Activated CD8-positive, alpha-beta memory T cell treated with anti-CD3 and anti-CD28 coated beads for 1 hour (primary cell): Measurements from ENCODE around the gene ASNSD1.
"Not testable (repeated sequence)": the region's sequence is repeated elsewhere in the genome, so short reads cannot be mapped to it uniquely, and the experiment has no call there.

Experiments used
- DNase-seq, 2 donors: peaks; one replicate each; pipeline ENCODE4 v3.0.0-alpha.2; 2020; ENCODE audit warnings: low read depth in 1 of 2; ENCODE audit errors: extremely low read depth in 1 of 2

ASNSD1 gene

GRCh38 chr2:189684811-189685210 lies 23.6 kb downstream of the ASNSD1 start:
- no peak for DNase-seq

GRCh38 chr2:189685540-189686229 lies 24.4 kb downstream of the ASNSD1 start:
- no peak for DNase-seq

GRCh38 chr2:189687796-189688195 lies 26.5 kb downstream of the ASNSD1 start:
- not testable (repeated sequence) for DNase-seq

- no peak for DNase-seq
These were observed 35.0 kb downstream of the ASNSD1 start for GRCh38 chr2:189696223-189696622.

GRCh38 chr2:189698020-189698887 lies 37.0 kb downstream of the ASNSD1 start:
- no peak for DNase-seq

GRCh38 chr2:189700681-189701080 lies 39.4 kb downstream of the ASNSD1 start:
- no peak for DNase-seq

- DNase-seq, result no peak
These were observed 40.8 kb downstream of the ASNSD1 start for GRCh38 chr2:189702071-189702470.

- no peak for DNase-seq
These were observed 48.4 kb downstream of the ASNSD1 start for GRCh38 chr2:189709501-189710221.

- DNase-seq, result not testable (repeated sequence)
These were observed 56.3 kb downstream of the ASNSD1 start for GRCh38 chr2:189717593-189717992.

GRCh38 chr2:189719571-189719970 lies 58.3 kb downstream of the ASNSD1 start:
- no peak for DNase-seq
